Measurements from ENCODE around the gene HS3ST3B1.

HS3ST3B1 gene

GRCh38 chr17:14355556-14355955 lies 54.7 kb downstream of the HS3ST3B1 start:
- no peak for DNase-seq (ENCODE audit: low spot score)

- DNase-seq (ENCODE audit: low spot score) = no peak
Observed at GRCh38 chr17:14359163-14360020, 58.5 kb downstream of the HS3ST3B1 start.

- DNase-seq (ENCODE audit: low spot score) = no peak
Observed at GRCh38 chr17:14360856-14361255, 60.0 kb downstream of the HS3ST3B1 start.

GRCh38 chr17:14361470-14361869 lies 60.6 kb downstream of the HS3ST3B1 start:
- DNase-seq (ENCODE audit: low spot score) = no peak

- no peak for DNase-seq (ENCODE audit: low spot score)
Observed at GRCh38 chr17:14361945-14362508, 61.1 kb downstream of the HS3ST3B1 start.

- DNase-seq (ENCODE audit: low spot score) = no peak
Observed at GRCh38 chr17:14366199-14366598, 65.3 kb downstream of the HS3ST3B1 start.

GRCh38 chr17:14372461-14372860 lies 71.6 kb downstream of the HS3ST3B1 start:
- no peak for DNase-seq (ENCODE audit: low spot score)

- DNase-seq (ENCODE audit: low spot score) = no peak
Observed at GRCh38 chr17:14372905-14373613, 72.2 kb downstream of the HS3ST3B1 start.

- no peak for DNase-seq (ENCODE audit: low spot score)
Observed at GRCh38 chr17:14373614-14374259, 72.9 kb downstream of the HS3ST3B1 start.

GRCh38 chr17:14374268-14374667 lies 73.4 kb downstream of the HS3ST3B1 start:
- DNase-seq (ENCODE audit: low spot score) = no peak

- no peak for DNase-seq (ENCODE audit: low spot score)
Observed at GRCh38 chr17:14376666-14377065, 75.8 kb downstream of the HS3ST3B1 start.

- DNase-seq (ENCODE audit: low spot score) = no peak
Observed at GRCh38 chr17:14381606-14382005, 80.7 kb downstream of the HS3ST3B1 start.

GRCh38 chr17:14387036-14387435 lies 86.2 kb downstream of the HS3ST3B1 start:
- no peak for DNase-seq (ENCODE audit: low spot score)

- DNase-seq (ENCODE audit: low spot score) = no peak
Observed at GRCh38 chr17:14389681-14390080, 88.8 kb downstream of the HS3ST3B1 start.

GRCh38 chr17:14393723-14394122 lies 92.8 kb downstream of the HS3ST3B1 start:
- DNase-seq (ENCODE audit: low spot score) = no peak

GRCh38 chr17:14395255-14395654 lies 94.4 kb downstream of the HS3ST3B1 start:
- no peak for DNase-seq (ENCODE audit: low spot score)

GRCh38 chr17:14396547-14396946 lies 95.7 kb downstream of the HS3ST3B1 start:
- DNase-seq (ENCODE audit: low spot score) = no peak

GRCh38 chr17:14398766-14399165 lies 97.9 kb downstream of the HS3ST3B1 start:
- no peak for DNase-seq (ENCODE audit: low spot score)

All from left forelimb (tissue), 1 donor.